ENCODE results near the gene ITPR2.
A peak's percentile ranks its signal among the peaks of the same experiment; 100 is the strongest.

Gene ITPR2

DNA sequence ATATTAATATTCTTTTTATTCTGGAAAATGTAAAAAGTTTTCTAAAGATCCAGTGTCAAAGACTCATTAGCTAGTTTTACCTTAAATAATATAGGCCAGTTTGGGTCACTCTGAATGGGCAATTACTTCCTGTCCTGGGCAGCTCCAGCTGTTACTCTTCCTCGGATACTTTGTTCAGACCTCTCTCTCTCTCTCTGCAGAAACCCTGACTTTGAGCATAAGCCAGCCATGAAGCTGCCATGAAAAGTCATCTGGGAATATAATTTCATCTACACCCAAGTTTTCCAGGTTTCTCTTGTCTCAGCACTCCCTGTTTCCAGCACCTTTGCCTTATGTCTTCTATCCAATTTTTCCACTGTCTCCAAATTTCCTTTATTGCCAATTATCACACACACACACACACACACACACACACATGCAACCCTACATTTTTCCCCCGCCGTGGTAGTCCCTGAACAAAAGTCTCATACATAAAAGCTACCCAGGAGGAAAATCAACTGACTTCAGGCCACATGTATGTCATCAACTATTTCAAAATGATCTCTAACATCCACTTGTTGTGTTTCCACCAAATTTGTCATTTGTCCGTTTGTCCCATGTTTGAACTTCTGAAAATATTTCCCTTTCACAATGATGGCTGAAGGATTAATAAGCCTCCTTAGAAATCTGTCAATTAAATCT lies 319.5 kb downstream of the ITPR2 start:
- no peak for DNase-seq (ENCODE audit: low read depth)

DNA sequence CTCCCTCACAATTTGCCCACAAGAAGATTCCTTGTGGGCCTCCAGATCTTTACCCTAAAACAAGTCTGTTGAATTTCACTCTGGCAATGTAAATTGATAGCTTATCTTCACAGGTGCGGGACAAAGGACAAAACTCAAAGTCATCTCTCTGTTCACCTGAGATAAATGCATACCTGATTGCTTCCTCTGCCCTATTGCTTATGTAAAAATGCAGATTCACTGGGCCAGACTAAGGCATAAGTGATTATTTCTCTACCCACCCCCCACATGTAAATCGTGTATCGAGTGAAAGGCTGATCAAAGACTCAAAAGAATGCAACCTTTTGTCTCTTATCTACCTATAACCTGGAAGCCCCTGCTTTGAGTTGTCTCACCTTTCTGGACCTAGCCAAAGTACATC lies 320.8 kb downstream of the ITPR2 start:
- no peak for DNase-seq (ENCODE audit: low read depth)

DNA sequence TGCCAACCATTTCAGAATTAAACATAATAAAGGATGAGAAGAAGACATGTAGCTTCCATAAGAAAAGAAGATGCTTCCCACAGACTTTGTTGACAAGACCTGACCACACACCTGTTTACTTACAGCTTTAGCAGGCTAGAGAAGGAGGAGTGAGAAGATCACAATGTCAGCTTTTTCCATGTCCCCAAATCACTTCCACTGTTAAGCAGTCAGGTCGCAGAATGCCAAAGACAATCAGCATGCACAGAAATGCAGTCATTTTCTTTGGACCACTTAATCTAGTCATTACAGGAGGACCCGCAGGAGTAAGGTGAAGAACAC lies 322.7 kb downstream of the ITPR2 start:
- DNase-seq (ENCODE audit: low read depth): no peak

DNA sequence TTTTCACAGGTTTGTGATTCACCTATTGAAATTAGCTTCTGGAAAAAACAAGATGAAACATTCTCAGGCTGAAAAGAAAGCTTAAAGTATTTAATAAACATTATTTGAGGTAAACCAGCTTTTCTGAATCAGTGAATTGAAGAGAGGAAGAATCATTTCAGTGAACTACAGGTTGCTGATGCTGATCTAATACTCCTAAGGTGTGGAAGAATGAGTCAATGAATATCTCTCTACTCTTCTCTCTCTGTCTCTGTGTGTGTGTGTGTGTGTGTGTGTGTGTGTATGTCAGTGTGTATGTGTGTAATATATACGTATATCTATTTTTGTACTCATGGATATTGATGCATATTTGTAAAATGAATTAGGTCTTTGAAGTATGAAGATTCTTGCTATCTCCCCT lies 325.4 kb downstream of the ITPR2 start:
- no peak for DNase-seq (ENCODE audit: low read depth)

DNA sequence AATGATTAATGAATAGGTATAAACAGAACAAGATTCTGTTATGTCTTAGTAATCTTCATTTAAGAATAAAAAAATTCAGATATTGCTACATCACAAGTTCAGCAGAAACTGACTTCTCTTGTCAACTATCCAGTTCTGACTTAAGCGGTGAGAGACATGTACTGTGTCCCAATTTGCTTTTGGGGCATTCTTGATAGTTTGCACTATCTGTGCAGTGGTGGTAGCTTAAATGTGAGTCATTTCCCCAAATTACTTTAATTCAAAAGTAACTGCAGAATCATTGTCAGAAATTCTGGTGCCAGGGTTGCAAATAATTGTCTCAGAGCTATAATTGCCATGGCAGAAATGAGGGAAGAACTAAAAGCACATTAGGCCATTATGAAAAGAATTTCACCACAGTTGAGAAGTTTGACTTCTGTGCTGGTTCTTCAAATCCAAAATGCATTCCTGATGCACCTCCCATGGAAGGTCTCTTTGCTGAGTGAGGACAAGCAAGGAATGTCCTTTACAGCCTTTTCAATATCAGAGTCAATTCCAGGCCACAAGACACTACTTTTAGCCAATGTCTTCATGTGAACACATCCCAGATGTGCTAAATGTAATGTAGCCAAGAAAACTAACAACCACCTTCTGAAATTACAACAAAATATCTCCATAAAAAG lies 332.9 kb downstream of the ITPR2 start:
- no peak for DNase-seq (ENCODE audit: low read depth)

DNA sequence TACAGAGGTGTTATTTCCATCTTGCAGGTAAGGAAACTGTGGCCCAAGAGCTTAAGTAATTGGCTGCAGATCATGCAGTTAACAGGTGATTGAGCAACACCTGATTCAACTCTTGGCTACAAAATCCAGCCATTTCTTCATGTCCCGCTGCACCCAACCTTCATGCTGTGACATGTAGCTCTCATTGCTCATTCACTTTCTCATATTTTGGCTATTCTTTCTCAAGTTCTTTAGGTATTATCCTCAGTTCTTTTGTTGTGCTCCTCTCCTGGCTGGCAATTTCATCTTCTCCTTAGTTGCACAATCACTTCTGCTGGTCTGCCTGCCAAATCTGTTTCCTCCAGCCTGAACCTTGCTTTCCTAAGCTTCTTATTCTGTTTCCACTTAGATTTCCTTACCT lies 336.8 kb downstream of the ITPR2 start:
- DNase-seq (ENCODE audit: low read depth): no peak

DNA sequence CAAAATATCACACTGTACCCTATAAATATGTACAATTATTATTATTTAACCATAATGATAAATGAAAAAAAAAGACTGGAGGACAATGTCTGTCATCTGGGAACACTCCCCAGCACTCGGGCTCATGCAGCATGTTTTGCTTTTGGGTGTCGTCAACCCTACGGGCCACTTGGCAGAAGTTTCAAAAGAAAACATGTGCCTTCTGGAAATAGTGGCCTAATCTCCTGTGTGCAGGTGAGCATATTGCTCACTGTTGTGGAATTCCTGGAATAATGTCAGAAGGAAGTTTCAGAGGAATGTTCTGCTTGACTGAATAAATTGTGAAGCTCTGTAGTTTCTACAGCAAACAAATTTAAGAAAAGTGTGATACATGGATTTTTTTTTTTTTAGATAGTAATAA lies 339.3 kb downstream of the ITPR2 start:
- no peak for DNase-seq (ENCODE audit: low read depth)

DNA sequence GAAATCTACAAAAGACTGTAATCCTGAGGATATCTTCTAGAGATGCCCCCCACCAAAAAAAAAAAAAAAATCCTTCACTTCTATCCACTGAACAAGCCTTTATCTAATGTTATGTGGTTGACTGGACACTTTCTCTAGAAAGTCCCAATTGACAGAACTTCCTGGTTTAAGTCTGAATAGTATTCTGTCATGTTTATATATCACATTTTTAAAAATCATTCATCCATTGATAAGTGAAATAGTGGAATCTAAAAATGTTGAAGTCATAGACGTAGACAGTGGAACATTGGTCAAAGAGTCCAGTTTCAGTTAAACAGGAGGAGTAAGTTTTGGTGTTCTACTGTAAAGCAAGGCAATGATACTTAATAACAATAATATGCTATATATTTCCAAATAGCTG lies 340.6 kb downstream of the ITPR2 start:
- DNase-seq (ENCODE audit: low read depth): no peak

DNA sequence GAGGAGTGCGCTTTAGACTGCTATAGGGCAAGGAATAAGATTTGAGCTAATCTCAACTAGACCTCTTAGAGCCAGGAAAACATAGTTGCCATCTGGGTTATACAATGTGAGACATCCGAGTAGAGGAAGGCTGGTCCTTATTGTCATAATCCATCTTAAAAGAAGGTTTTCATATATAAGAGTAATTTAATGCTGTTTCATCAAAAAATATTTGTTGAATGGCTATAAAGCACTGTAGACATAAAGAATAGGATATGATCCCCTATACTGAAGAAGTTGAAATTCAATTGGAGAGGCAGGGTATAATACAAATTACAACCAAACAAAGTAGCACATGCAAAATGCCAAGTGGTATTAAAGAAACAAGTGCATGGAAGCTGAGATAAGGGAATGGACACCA lies 343.1 kb downstream of the ITPR2 start:
- DNase-seq (ENCODE audit: low read depth): no peak

DNA sequence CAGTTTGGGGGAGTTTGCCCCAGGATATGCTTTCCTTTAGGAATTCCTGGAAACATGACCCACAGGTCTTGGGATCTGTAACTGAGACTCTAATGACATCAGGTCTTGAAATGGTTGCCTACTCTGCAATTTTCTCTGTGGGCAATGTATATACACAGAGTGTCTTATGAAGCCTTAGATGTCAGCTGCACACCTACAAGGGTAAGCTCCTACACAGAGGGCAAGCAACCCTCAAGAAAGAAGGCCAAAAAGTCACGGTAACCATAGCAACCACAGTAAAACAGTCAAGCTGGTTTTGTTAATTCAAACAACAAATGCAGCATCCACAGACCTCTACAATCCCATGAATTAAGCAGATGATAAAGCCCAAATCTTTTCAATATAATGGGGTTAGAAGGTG lies 344.6 kb downstream of the ITPR2 start:
- DNase-seq (ENCODE audit: low read depth): no peak

DNA sequence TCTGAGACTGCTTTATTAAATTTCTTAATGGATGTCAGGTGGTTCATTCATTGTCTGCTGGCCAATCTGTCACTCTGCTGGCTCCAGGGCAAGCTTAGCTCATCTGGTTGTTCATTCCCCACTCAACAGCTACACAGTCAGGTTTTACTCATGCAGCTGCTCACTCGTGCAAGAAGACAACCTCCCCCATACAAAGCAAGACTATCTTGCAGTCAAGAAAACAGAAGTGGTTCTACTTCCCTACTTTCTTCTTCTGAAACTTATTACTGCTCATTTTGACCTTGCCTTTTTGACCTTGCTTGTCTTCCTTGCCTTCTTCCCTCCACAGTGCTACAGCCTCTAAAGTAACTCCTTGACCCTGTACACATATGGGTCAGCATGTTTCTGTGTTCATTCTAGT lies 359.7 kb downstream of the ITPR2 start:
- peak; percentile 9 for DNase-seq (ENCODE audit: low read depth)

DNA sequence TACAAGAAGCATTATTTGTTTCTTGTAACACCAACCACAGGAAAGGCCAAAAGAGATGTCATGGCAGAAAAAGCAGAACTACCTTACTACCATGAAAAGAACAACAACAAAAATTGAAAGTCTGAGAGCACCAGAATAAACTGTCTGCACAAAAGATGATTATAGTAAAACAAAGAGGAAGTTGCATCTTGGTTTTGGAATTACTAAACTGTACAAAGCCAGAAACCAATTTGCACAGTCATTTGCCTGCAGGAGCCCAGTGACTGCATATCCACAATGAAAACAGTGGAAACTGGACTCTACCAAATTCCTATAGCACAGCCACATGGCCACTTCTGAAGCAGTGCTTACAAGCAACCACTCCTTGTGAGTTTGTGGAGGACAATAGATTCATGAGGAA lies 361.4 kb downstream of the ITPR2 start:
- DNase-seq (ENCODE audit: low read depth): peak; percentile 65

DNA sequence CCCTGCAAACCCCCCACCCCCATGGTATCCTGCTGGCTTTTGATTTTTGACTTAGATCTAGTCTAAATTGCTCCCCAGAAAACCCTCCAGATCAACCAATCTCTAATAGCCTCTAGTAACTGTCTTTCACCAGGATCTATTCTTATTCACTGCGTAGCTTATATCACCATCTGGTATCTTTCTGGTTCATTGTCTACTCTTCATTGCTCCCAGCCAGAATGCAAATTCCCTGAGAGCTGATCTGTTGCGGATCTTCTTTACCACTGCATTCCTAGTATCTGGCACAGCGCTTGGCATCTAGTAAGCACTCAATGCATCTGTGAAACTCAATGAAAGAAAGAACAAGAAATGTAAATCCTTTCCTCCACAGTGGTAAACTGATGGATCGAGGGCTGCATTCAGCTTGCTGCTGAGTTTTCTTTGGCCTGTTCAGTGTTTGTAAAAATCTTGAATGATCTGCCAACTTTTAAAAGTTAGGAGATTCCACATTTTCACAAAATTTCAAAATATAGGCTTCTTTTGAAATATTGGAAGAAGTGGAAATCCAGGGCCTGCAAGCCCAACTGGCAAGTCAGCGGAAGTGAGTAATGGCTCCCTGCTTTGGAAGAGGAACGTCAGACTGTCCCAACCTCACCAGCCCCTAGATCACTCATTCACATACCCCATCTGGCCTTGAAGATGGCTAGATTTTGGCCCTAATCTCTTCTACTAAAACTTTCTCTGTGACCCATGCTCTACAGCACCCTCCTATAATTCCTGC lies 363.4 kb downstream of the ITPR2 start:
- DNase-seq (ENCODE audit: low read depth): no peak

DNA sequence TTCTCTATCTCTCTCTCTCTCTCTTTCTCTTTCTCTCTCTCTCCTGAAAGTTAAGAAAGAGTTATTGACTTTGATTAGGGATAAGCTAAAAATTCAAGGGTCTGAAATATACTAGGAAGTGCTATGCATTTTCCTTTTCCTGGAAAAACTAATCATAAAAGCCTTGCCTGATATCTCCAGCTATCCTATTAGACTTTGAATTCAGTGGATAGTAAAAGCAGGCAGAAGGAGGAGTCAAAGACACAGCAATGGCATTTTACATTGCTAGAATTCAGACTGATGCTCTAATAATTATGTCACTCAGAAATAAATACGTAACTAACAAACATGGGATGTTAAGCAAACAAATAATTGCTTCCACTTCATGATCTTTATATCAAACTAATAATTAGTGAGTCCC lies 365.6 kb downstream of the ITPR2 start:
- no peak for DNase-seq (ENCODE audit: low read depth)

DNA sequence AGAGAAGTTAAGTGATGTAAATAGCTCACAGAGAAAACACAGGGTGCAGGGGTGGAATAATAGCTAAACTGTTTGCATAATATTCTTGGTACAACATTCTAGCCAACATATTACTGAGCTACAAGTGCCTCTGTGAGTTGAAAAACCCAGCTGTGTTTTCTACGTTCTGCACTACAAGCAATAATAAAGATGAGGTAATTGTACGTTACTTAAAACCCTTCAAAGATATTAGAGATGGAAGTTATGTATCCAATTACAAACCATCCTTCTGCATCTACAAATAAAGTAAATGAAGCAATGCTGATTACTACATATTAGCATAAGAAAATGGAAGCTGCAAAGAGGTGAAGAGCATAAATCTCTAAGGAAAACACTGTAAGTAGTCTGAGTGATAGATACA lies 366.3 kb downstream of the ITPR2 start:
- no peak for DNase-seq (ENCODE audit: low read depth)

DNA sequence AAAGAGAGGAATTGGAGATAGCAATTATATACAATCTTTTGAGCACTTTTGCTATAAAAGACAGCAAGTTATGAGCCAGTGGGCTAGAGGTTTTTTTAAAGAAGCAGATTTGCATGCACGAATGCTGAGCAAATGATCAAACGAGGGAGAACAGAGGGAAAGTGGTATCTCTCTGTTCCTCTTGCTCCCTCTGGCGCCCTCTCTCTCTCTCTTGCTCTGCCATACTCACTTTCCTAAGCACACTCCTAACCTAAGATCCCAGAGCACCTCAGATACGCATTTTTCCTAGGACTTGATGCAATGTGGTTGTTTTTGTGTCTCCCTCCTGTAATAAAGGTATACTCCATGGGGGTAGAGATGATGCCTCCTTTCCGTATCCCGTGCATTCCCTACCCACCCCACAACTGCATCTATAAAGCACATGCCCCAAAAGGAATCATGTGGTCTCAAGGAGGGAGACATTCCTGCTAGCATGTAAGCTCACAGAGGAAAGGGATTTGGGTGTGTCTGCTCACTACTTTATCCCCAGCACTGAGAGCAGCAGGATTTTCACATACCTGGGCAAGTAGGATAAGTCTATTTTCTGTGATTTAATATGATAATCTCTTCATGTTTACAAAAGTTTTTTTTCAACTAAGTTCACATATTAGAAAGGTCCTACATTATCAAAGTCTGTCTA lies 367.4 kb downstream of the ITPR2 start:
- no peak for DNase-seq (ENCODE audit: low read depth)

DNA sequence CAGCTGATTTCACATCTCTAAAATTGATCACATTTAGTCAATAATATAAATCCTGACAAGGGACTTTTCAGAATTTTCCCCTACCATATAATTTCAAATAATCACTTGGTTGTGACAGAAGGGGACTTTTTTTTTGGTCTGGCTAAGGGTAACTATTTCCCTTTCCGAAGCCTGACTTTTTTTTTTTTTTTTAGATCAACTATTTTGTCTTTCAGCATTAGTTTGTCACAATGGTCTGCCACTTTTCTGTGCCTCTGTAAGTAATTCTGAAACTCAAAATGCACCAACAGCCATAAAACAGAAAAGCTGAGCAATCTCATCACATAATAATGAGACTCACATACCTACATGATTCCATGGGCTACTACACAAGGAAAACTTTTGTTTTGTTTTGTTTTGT lies 371.2 kb downstream of the ITPR2 start:
- DNase-seq (ENCODE audit: low read depth): no peak

DNA sequence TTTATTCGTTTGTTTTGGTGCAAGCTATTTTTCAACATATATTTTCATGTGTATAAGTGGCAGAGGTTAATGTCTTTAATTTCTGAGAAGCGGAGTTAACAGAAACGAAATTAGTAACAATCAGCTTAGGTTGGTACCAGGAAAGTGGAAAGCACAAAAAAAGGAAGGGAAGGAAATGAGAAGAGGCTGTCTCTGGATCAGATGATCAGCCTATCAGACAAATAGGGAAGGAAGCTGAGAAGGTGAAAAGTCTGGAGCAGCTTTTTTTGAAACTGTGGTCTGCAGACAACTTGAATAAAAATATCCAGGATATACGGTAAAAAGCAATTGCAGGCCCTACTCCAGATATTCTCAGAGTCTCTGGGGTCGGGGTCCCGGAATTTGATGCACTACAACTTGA lies 372.6 kb downstream of the ITPR2 start:
- DNase-seq (ENCODE audit: low read depth): no peak

DNA sequence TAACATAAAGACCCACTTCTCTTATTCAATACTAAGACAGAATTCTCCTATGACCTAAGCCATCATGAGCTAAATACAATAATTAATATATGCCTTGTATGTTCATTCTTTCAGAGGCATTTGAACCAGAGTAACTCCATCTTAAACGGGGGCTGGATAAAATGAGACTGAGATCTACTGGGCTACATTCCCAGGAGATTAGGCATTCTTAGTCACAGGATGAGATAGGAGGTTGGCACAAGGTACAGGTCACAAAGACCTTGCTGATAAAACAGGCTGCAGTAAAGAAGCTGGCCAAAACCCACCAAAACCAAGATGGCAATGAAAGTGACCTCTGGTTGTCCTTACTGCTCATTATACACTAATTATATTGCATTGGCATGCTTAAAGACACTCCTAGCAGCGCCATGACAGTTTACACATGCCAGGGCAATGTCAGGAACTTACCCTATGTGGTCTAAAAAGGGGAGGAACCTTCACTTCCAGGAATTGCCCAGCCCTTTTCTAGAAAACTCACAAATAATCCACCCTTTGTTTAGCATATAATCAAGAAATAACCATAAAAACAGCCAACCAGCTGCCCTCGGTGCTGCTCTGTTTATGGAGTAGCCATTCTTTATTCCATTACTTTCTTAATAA lies 376.9 kb downstream of the ITPR2 start:
- DNase-seq (ENCODE audit: low read depth): no peak

DNA sequence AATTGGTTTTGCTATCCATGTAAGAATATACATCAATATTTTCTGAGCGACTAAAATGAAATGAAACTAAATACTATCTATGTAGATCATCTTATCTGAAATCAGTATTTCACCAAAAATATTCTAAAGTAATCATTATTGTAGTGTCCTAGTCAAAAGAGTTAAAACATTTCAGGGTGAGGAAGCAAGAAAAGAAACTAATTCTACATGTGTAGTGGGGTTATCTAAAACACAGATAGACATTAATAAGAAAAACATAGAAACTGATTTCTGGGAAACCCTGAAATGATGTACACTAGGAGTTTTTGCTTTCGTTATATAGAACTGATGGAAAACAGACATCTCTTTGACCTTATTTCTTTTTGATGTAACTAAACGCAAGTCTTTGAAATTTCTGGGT lies 379.7 kb downstream of the ITPR2 start:
- DNase-seq (ENCODE audit: low read depth): no peak

DNA sequence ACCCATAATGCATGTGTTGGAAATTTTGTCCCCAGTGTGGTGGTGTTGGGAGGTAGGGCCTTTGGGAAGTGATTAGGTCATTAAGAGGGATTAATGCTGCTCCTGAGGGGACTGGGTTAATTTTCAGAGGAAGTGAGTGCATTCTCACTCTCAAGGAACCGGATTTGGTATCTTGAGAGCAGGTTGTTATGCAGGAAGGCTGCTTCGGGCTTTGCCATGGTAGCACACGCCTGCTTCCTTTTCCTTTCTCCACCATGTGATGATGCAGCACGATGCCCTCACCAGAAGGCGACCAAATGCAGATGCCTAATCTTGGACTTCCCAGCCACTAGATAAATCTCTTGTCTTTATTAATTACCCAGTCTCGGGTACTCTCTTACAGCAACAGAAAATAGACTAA lies 380.5 kb downstream of the ITPR2 start:
- DNase-seq (ENCODE audit: low read depth): no peak

DNA sequence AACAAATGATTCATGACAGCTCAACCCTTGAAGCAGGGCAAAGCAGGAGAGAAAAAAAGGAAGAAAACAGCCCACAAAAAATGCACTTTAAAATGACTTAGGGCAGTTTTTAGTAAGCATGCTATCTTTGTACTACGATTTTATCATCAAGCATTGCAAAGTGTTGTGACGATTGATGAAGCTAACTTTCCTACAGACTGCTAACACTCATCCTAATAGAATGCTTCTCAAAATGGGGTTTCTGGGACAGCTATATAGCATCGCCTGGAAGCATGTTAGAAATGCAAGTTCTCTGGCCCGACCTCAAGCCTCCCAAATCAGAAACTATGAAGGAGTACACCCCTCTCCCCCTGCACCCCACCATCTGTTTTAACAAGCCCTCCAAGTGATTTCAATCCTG lies 381.2 kb downstream of the ITPR2 start:
- DNase-seq (ENCODE audit: low read depth): no peak

DNA sequence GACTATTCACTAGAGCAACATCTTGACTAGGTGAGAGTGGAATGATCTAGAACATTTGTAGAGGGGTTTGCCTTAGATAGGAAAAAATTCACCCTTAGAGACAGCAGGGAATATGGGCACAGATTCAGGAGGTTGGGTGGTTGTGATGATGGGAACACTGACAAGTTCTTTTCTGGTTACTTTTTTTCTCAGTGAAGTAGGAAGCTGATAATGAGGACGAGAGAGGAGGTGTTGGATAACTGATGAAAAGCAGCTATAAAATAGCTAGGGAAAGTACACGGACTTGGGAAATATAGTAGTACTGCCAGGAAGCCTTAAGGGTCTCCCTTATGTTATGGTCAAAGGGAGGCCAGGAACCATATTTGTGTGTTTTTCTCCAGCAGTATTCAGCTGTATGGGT lies 387.1 kb downstream of the ITPR2 start:
- no peak for DNase-seq (ENCODE audit: low read depth)

Data from stromal cell of bone marrow (primary cell).